IMR-90 (cell line): ENCODE data around the gene PDZD7. TPM values are rescaled to one million over a fixed set of nuclear protein-coding genes. Genes with fewer than 3 reads are reported as not detected.

Experiments used
- ATAC-seq: fragments of 200-7000 bp; cut with Tn5 transposase; 2 replicates; pipeline ENCODE4 v1.9.1; 2020; ENCODE audit warnings: low read depth, mild to moderate bottlenecking, moderate library complexity
- BruUV-seq: library from RNA; stranded (reverse); fragments of 400-500 nt; replicated peaks from 2 replicates; lab custom pipeline; 2021; lab: Mats Ljungman, UMichigan
- CTCF ChIA-PET: fragments of 300-600 bp; formaldehyde crosslinking; extraction: SDS; loops from one replicate; lab custom pipeline; 2021; ENCODE audit warnings: antibody characterized with exemption; lab: Yijun Ruan, JAX
- POLR2A ChIA-PET: fragments of 300-600 bp; sonication (Branson Sonifier 250); formaldehyde crosslinking; loops from one replicate; lab custom pipeline; 2022; ENCODE audit warnings: antibody characterized with exemption; ENCODE audit not compliant: unreplicated experiment; lab: Charles Lee
- DNase-seq: peaks from one replicate; pipeline ENCODE4 v3.0.0; 2013
- H2AFZ ChIP-seq: replicated peaks from 2 replicates; pipeline ENCODE3; 2013; ENCODE audit warnings: low read length, mild to moderate bottlenecking; ENCODE audit not compliant: poor library complexity
- H2AK5ac ChIP-seq: 2 replicates; pipeline ENCODE4 v1.6.1; 2013; ENCODE audit warnings: low read depth, low read length, inconsistent platforms
- H2AK9ac ChIP-seq: replicated peaks from 2 replicates; pipeline ENCODE3; 2013; ENCODE audit warnings: mild to moderate bottlenecking, low read depth, low read length, moderate library complexity; ENCODE audit not compliant: poor library complexity
- H2BK120ac ChIP-seq: 2 replicates; pipeline ENCODE4 v1.6.1; 2013; ENCODE audit warnings: low read depth, low read length, inconsistent platforms
- H2BK15ac ChIP-seq: 3 replicates; pipeline ENCODE4 v1.6.1; 2013; ENCODE audit warnings: low read depth, low read length, inconsistent platforms
- H2BK20ac ChIP-seq: 2 replicates; pipeline ENCODE4 v1.6.1; 2013; ENCODE audit warnings: low read depth, mild to moderate bottlenecking, inconsistent platforms, low read length, moderate library complexity
- H2BK5ac ChIP-seq: 2 replicates; pipeline ENCODE4 v1.6.1; 2013; ENCODE audit warnings: mild to moderate bottlenecking, low read depth, low read length, inconsistent platforms; ENCODE audit not compliant: poor library complexity, severe bottlenecking
- H3K14ac ChIP-seq: replicated peaks from 2 replicates; pipeline ENCODE4 v1.6.1; 2013; ENCODE audit warnings: low read depth, low read length, inconsistent platforms
- H3K18ac ChIP-seq: 2 replicates; pipeline ENCODE4 v1.6.1; 2013; ENCODE audit warnings: low read depth, low read length, control low read depth
- H3K23ac ChIP-seq: 2 replicates; pipeline ENCODE4 v1.6.1; 2013; ENCODE audit warnings: low read depth, low read length, inconsistent platforms
- H3K27ac ChIP-seq: 2 replicates; pipeline ENCODE4 v1.5.1; 2013; ENCODE audit warnings: mild to moderate bottlenecking, control low read depth, low read length; ENCODE audit not compliant: insufficient read depth
- H3K27me3 ChIP-seq: 2 replicates; pipeline ENCODE4 v1.6.1; 2013; ENCODE audit warnings: low read length; ENCODE audit not compliant: control insufficient read depth, insufficient read depth
- H3K36me3 ChIP-seq: 2 replicates; pipeline ENCODE4 v1.6.1; 2013; ENCODE audit warnings: low read length, mixed read lengths; ENCODE audit not compliant: control insufficient read depth, insufficient read depth
- H3K4ac ChIP-seq: 2 replicates; pipeline ENCODE4 v1.6.1; 2013; ENCODE audit warnings: low read depth, low read length, inconsistent platforms
- H3K4me1 ChIP-seq: 2 replicates; pipeline ENCODE4 v1.6.1; 2013; ENCODE audit warnings: low read length, mixed read lengths; ENCODE audit not compliant: control insufficient read depth, insufficient read depth
- H3K4me2 ChIP-seq: 2 replicates; pipeline ENCODE4 v1.6.1; 2013; ENCODE audit warnings: low read depth, mild to moderate bottlenecking, control low read depth, low read length, moderate library complexity
- H3K4me3 ChIP-seq: 2 replicates; pipeline ENCODE4 v1.5.1; 2013; ENCODE audit warnings: low read depth, mild to moderate bottlenecking, control low read depth, low read length, moderate library complexity; ENCODE audit not compliant: insufficient read depth
- H3K56ac ChIP-seq: 2 replicates; pipeline ENCODE4 v1.6.1; 2013; ENCODE audit warnings: low read length, inconsistent platforms; ENCODE audit not compliant: insufficient read depth; ENCODE audit errors: extremely low read depth
- H3K79me1 ChIP-seq, 2 experiments: 2 replicates each; pipeline ENCODE4 v1.6.1; 2013; ENCODE audit warnings: low read length in 2 of 2, inconsistent platforms in 1 of 2, low read depth in 1 of 2
- H3K9ac ChIP-seq: 2 replicates; pipeline ENCODE4 v1.6.1; 2013; ENCODE audit warnings: low read depth, low read length, control low read depth
- H3K9me1 ChIP-seq: 2 replicates; pipeline ENCODE4 v1.6.1; 2013; ENCODE audit warnings: low read length, inconsistent platforms; ENCODE audit not compliant: insufficient read depth
- H3K9me3 ChIP-seq: 2 replicates; pipeline ENCODE4 v1.6.1; 2013; ENCODE audit warnings: low read length; ENCODE audit not compliant: control insufficient read depth, insufficient read depth
- H4K20me1 ChIP-seq: 2 replicates; pipeline ENCODE4 v1.6.1; 2013; ENCODE audit warnings: low read length, inconsistent platforms; ENCODE audit not compliant: insufficient read depth
- H4K5ac ChIP-seq: 2 replicates; pipeline ENCODE4 v1.6.1; 2013; ENCODE audit warnings: mild to moderate bottlenecking, low read depth, low read length, control low read depth
- H4K8ac ChIP-seq, 2 experiments: 2 replicates each; pipeline ENCODE4 v1.6.1; 2013; ENCODE audit warnings: low read depth in 2 of 2, low read length in 2 of 2, control low read depth in 1 of 2, inconsistent platforms in 1 of 2
- H4K91ac ChIP-seq: 2 replicates; pipeline ENCODE4 v1.6.1; 2013; ENCODE audit warnings: low read depth, low read length, inconsistent platforms; ENCODE audit not compliant: insufficient read depth
- POLR2A ChIP-seq: IDR thresholded peaks from 2 replicates; pipeline ENCODE4 v1.6.1; 2012; ENCODE audit warnings: mild to moderate bottlenecking, low read depth, low read length
- WGBS, 2 experiments: methylation state at CpG; one replicate each; pipeline versions ENCODE4 v1.1.5 to v1.1.7; 2013; ENCODE audit warnings: missing lambda C conversion rate in 2 of 2; ENCODE audit not compliant: insufficient read length in 1 of 2; ENCODE audit errors: extremely low coverage in 2 of 2; 5-methylcytosine and 5-hydroxymethylcytosine counted together
- dilution Hi-C: fragments of 300-500 bp; cut with HindIII; formaldehyde crosslinking; loops from one replicate; pipeline ENCODE4 v1.14.3; 2018; ENCODE audit warnings: low sequenced_read_pairs; ENCODE audit not compliant: unreplicated experiment
- in situ Hi-C: fragments of 300-500 bp; cut with MboI; formaldehyde crosslinking; loops from 3 replicates; pipeline ENCODE4 v1.14.3; 2019; ENCODE audit warnings: low sequenced_read_pairs, inconsistent platforms, mixed read lengths
- intact Hi-C: fragments of 100-400 bp; cut with micrococcal nuclease; formaldehyde crosslinking; loops from 2 replicates; pipeline ENCODE4 v1.10.0; 2022
- polyA plus RNA-seq, 3 experiments: library from polyadenylated mRNA; depleted of rRNA; stranded (reverse); fragments of >200 nt; gene quantifications; 2 replicates each; pipeline ENCODE4 v1.2.3, GENCODE V29; 2012; ENCODE audit warnings: low replicate concordance in 1 of 3
- total RNA-seq: library from RNA; depleted of rRNA; stranded (reverse); fragments of >200 nt; gene quantifications from 2 replicates; pipeline ENCODE4 v1.2.3, GENCODE V29; 2012

The PDZD7 gene
- total and polyA plus RNA-seq, 2 of the 4 experiments (the other 2 are of a cell fraction): 0.90 to 1.5 TPM

GRCh38 chr10:101010329-101010728 lies 20.6 kb downstream of the PDZD7 start:
- intact Hi-C loops: loop anchor here (10.0 kb wide), 1 partner anchor 446 kb away; no protein-coding TSS in a partner anchor
- no peak overlapping the region for H4K8ac ChIP-seq
- 100% methylated on average over 2 of the region's 22 CpGs; no CpG with 5 or more reads in 1 of the 2 experiments for WGBS, 2 experiments
- H3K36me3 ChIP-seq: peaks cover 19% of the 10 kb centered on the region
- H2BK20ac ChIP-seq: no peak overlapping the region
- H2BK120ac ChIP-seq: no peak overlapping the region
- H3K4ac ChIP-seq: no peak overlapping the region
- no peak overlapping the region for H3K4me2 ChIP-seq
- H3K79me1 ChIP-seq: peaks cover 10 to 42% of the 10 kb centered on the region in 2 experiments; a peak in 3 of 4 replicates
- H4K5ac ChIP-seq: no peak overlapping the region
- no peak overlapping the region for H4K91ac ChIP-seq
- no peak overlapping the region for H2BK15ac ChIP-seq
- H2AK5ac ChIP-seq: 0 out of 2 replicates have a peak overlapping the region, but pooled peaks have one; percentile 21
- H3K4me3 ChIP-seq: no peak overlapping the region
- dilution Hi-C loops: no loop called here
- H3K9me1 ChIP-seq: peaks cover 27% of the 10 kb centered on the region
- ChIA-PET POLR2A (interaction anchor here (0.6 kb wide), 1 partner anchor 856 kb away, joined by 3 read pairs; no protein-coding TSS in a partner anchor), CTCF (no interaction called here)
- H3K27ac ChIP-seq: no peak overlapping the region
- TF ChIP-seq POLR2A: no peak
- H3K56ac ChIP-seq: no peak overlapping the region
- peaks cover 43% of the 10 kb centered on the region for H3K4me1 ChIP-seq
- no peak overlapping the region for H2AK9ac ChIP-seq
- in situ Hi-C loops: no loop called here
- no peak overlapping the region for H3K14ac ChIP-seq
- DNase-seq (no peak), ATAC-seq (no peak)
- BruUV-seq: no TSS peak
- no peaks in the 10 kb centered on the region for H3K27me3 ChIP-seq
- peaks cover 26% of the 10 kb centered on the region for H4K20me1 ChIP-seq
- no peak overlapping the region for H3K23ac ChIP-seq
- no peaks in the 10 kb centered on the region for H3K9me3 ChIP-seq
- H2AFZ ChIP-seq: no peak overlapping the region
- no peak overlapping the region for H3K18ac ChIP-seq
- H3K9ac ChIP-seq: no peak overlapping the region
- no peak overlapping the region for H2BK5ac ChIP-seq
